Mesenchymal stem cell (in vitro differentiated cells and primary cell): ENCODE data around the gene RAD21L1.

Source experiments
- DNase-seq: peaks from one replicate; pipeline ENCODE4 v3.0.0-alpha.2; 2013
- H2AFZ ChIP-seq: one replicate; pipeline ENCODE4 v1.6.1; 2013; ENCODE audit warnings: low read depth, mild to moderate bottlenecking, control low read depth, inconsistent platforms, low read length, moderate library complexity
- H2AK5ac ChIP-seq: 2 replicates; pipeline ENCODE4 v1.6.1; 2013; ENCODE audit warnings: low read length, moderate library complexity, mild to moderate bottlenecking, inconsistent platforms; ENCODE audit not compliant: severe bottlenecking
- H2BK120ac ChIP-seq: one replicate; pipeline ENCODE4 v1.6.1; 2013; ENCODE audit warnings: low read depth, mild to moderate bottlenecking, inconsistent platforms, low read length, moderate library complexity
- H2BK12ac ChIP-seq, 2 experiments: one replicate each; pipeline ENCODE4 v1.6.1; 2013; ENCODE audit warnings: inconsistent platforms in 2 of 2, low read length in 2 of 2, mild to moderate bottlenecking in 2 of 2, moderate library complexity in 2 of 2, control low read depth in 1 of 2
- H2BK15ac ChIP-seq: one replicate; pipeline ENCODE4 v1.6.1; 2013; ENCODE audit warnings: mild to moderate bottlenecking, low read depth, inconsistent platforms; ENCODE audit not compliant: poor library complexity, severe bottlenecking
- H2BK5ac ChIP-seq: 2 replicates; pipeline ENCODE4 v1.6.1; 2013; ENCODE audit warnings: low read depth, mild to moderate bottlenecking, low read length, control low read depth, inconsistent platforms; ENCODE audit not compliant: poor library complexity, severe bottlenecking
- H3K14ac ChIP-seq, 2 experiments: one replicate each; pipeline ENCODE4 v1.6.1; 2013; ENCODE audit warnings: inconsistent platforms in 2 of 2, low read length in 2 of 2, control low read depth in 1 of 2, mild to moderate bottlenecking in 1 of 2, moderate library complexity in 1 of 2
- H3K18ac ChIP-seq, 2 experiments: one replicate each; pipeline ENCODE4 v1.6.1; 2013; ENCODE audit warnings: inconsistent platforms in 2 of 2, low read length in 2 of 2, control low read depth in 1 of 2, low read depth in 1 of 2, mild to moderate bottlenecking in 1 of 2
- H3K23ac ChIP-seq, 2 experiments: one replicate each; pipeline ENCODE4 v1.6.1; 2013; ENCODE audit warnings: inconsistent platforms in 2 of 2, low read length in 2 of 2, mild to moderate bottlenecking in 2 of 2, moderate library complexity in 2 of 2, control low read depth in 1 of 2
- H3K27ac ChIP-seq: 2 replicates; pipeline ENCODE4 v1.5.1; 2013; ENCODE audit warnings: mild to moderate bottlenecking, moderate library complexity, low read length, control low read depth, inconsistent platforms; ENCODE audit not compliant: poor library complexity, severe bottlenecking
- H3K27me3 ChIP-seq, 2 experiments: 2 replicates each; pipeline versions ENCODE4 v1.6.1 to v1.7.0; 2013; ENCODE audit warnings: low read length in 2 of 2, mild to moderate bottlenecking in 2 of 2, moderate library complexity in 2 of 2, control low read depth in 1 of 2, inconsistent platforms in 1 of 2; ENCODE audit not compliant: control insufficient read depth in 1 of 2, insufficient read depth in 1 of 2
- H3K36me3 ChIP-seq, 2 experiments: 2 replicates each; pipeline versions ENCODE4 v1.6.1 to v1.7.0; 2013; ENCODE audit warnings: low read length in 2 of 2, control low read depth in 1 of 2, inconsistent platforms in 1 of 2, low read depth in 1 of 2, mild to moderate bottlenecking in 1 of 2; ENCODE audit not compliant: insufficient read depth in 2 of 2, control insufficient read depth in 1 of 2
- H3K4ac ChIP-seq, 2 experiments: one replicate each; pipeline ENCODE4 v1.6.1; 2013; ENCODE audit warnings: inconsistent platforms in 2 of 2, low read length in 2 of 2, mild to moderate bottlenecking in 2 of 2, moderate library complexity in 2 of 2, control low read depth in 1 of 2, low read depth in 1 of 2
- H3K4me1 ChIP-seq: 2 replicates; pipeline ENCODE4 v1.6.1; 2013; ENCODE audit warnings: low read depth, low read length, control low read depth; ENCODE audit not compliant: control insufficient read depth, insufficient read depth
- H3K4me2 ChIP-seq: 2 replicates; pipeline ENCODE4 v1.6.1; 2013; ENCODE audit warnings: low read length, mild to moderate bottlenecking, inconsistent platforms; ENCODE audit not compliant: poor library complexity, severe bottlenecking
- H3K4me3 ChIP-seq, 2 experiments: 2 replicates each; pipeline versions ENCODE4 v1.5.1 to v1.7.0; 2013; ENCODE audit warnings: low read length in 2 of 2, mild to moderate bottlenecking in 2 of 2, control low read depth in 1 of 2, low read depth in 1 of 2; ENCODE audit not compliant: insufficient read depth in 1 of 2
- H3K79me1 ChIP-seq: replicated peaks from 2 replicates; pipeline ENCODE4 v1.6.1; 2013; ENCODE audit warnings: mild to moderate bottlenecking, control low read depth, low read length, inconsistent platforms; ENCODE audit not compliant: poor library complexity, severe bottlenecking
- H3K9ac ChIP-seq: 2 replicates; pipeline ENCODE4 v1.7.0; 2013; ENCODE audit warnings: mild to moderate bottlenecking, low read length, moderate library complexity
- H3K9me3 ChIP-seq: 2 replicates; pipeline ENCODE4 v1.7.0; 2013; ENCODE audit warnings: mild to moderate bottlenecking, low read length; ENCODE audit not compliant: control insufficient read depth
- H4K8ac ChIP-seq: one replicate; pipeline ENCODE4 v1.6.1; 2013; ENCODE audit warnings: inconsistent platforms, mild to moderate bottlenecking, low read length, moderate library complexity
- H4K91ac ChIP-seq: one replicate; pipeline ENCODE4 v1.6.1; 2013; ENCODE audit warnings: mild to moderate bottlenecking, low read length, inconsistent platforms
- WGBS: methylation state at CpG from one replicate; pipeline ENCODE4 v1.1.7; 2013; ENCODE audit warnings: mixed read lengths; 5-methylcytosine and 5-hydroxymethylcytosine counted together

Gene RAD21L1

DNA sequence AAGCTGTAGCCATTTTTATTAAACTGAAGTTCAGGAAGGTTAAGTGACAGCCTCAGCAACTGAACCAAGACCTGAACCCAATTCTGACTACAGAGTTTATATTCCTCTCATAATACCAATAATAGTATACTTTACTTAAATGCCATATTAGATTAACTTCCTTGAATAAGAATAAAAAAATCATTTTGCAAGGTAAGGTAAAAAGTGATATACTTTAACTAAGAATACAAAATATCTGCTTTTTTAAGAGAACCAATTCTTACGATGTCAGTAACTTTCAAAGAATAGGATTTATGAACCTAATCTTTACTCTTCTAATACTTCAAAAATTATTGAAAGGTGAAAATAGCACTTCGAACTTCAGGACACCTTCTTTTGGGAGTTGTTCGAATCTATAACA lies 3.7 kb downstream of the RAD21L1 start:
- Histone ChIP-seq H3K27me3 (peaks cover 0 to 53% of the 10 kb centered on the region in 2 experiments), H2BK12ac (no peak overlapping the region), H4K91ac (no peak overlapping the region), H3K4me1 (no peaks in the 10 kb centered on the region), H4K8ac (no peak overlapping the region), H3K14ac (no peak overlapping the region), H2BK120ac (no peak overlapping the region), H2AFZ (no peak overlapping the region), H3K9ac (no peak overlapping the region), H3K4ac (no peak overlapping the region), H3K79me1 (no peaks in the 10 kb centered on the region), H3K23ac (no peak overlapping the region), H2BK15ac (no peak overlapping the region), H3K9me3 (no peaks in the 10 kb centered on the region), H3K4me2 (no peak overlapping the region), H3K18ac (no peak overlapping the region), H3K4me3 (no peak overlapping the region), H2AK5ac (no peak overlapping the region), H3K36me3 (no peaks in the 10 kb centered on the region), H2BK5ac (no peak overlapping the region), H3K27ac (no peak overlapping the region)
- no peak for DNase-seq
- WGBS, result 85% methylated on average over 2 of the region's 3 CpGs

- Histone ChIP-seq H3K36me3 (no peaks in the 10 kb centered on the region), H3K23ac (no peak overlapping the region), H3K4me1 (no peaks in the 10 kb centered on the region), H3K27ac (no peak overlapping the region), H4K91ac (no peak overlapping the region), H3K18ac (no peak overlapping the region), H2BK12ac (no peak overlapping the region), H2BK120ac (no peak overlapping the region), H3K14ac (no peak overlapping the region), H3K4ac (no peak overlapping the region), H2BK15ac (no peak overlapping the region), H4K8ac (no peak overlapping the region), H3K9me3 (no peaks in the 10 kb centered on the region), H2AFZ (no peak overlapping the region), H3K4me2 (no peak overlapping the region), H3K9ac (no peak overlapping the region), H2AK5ac (no peak overlapping the region), H2BK5ac (no peak overlapping the region), H3K79me1 (no peaks in the 10 kb centered on the region), H3K27me3 (peaks cover 0 to 59% of the 10 kb centered on the region in 2 experiments), H3K4me3 (no peak overlapping the region)
- no peak for DNase-seq
- WGBS, result 100% methylated on average over 2 of the region's 3 CpGs
Observed at GRCh38 chr20:1232286-1233111, 6.7 kb downstream of the RAD21L1 start.

- H3K14ac ChIP-seq, result peak overlapping the region in 1 of 2 experiments; percentile 57
- peak overlapping the region; percentile 77 for H4K8ac ChIP-seq
- no peak overlapping the region for H3K9ac ChIP-seq
- no peak overlapping the region for H2BK5ac ChIP-seq
- DNase-seq, result no peak
- peak overlapping the region; percentile 80 for H2AK5ac ChIP-seq
- no peaks in the 10 kb centered on the region for H3K9me3 ChIP-seq
- H2BK12ac ChIP-seq, result peak overlapping the region; percentile 59 to 88
- H2AFZ ChIP-seq, result peak overlapping the region; percentile 42
- no peak overlapping the region for H3K23ac ChIP-seq
- peaks cover 6% of the 10 kb centered on the region for H3K4me1 ChIP-seq
- H3K79me1 ChIP-seq, result no peaks in the 10 kb centered on the region
- no peak overlapping the region for H3K27ac ChIP-seq
- WGBS, result 96% methylated on average over 1 of the region's 5 CpGs
- no peak overlapping the region for H3K4me2 ChIP-seq
- no peak overlapping the region for H3K4me3 ChIP-seq
- peaks cover 0 to 12% of the 10 kb centered on the region in 2 experiments for H3K27me3 ChIP-seq
- H2BK120ac ChIP-seq, result peak overlapping the region; percentile 61
- H3K18ac ChIP-seq, result peak overlapping the region in 1 of 2 experiments; percentile 34
- no peaks in the 10 kb centered on the region for H3K36me3 ChIP-seq
- H4K91ac ChIP-seq, result peak overlapping the region; percentile 86
- H3K4ac ChIP-seq, result peak overlapping the region in 1 of 2 experiments; percentile 64
- no peak overlapping the region for H2BK15ac ChIP-seq
Observed at GRCh38 chr20:1240549-1240948, 14.7 kb downstream of the RAD21L1 start.

GRCh38 chr20:1241456-1241855 lies 15.6 kb downstream of the RAD21L1 start:
- H4K91ac ChIP-seq, result no peak overlapping the region
- peak overlapping the region; percentile 69 for H4K8ac ChIP-seq
- H3K23ac ChIP-seq, result no peak overlapping the region
- H2BK120ac ChIP-seq, result peak overlapping the region; percentile 68
- H3K4me3 ChIP-seq, result no peak overlapping the region
- no peak overlapping the region for H3K14ac ChIP-seq
- H2AFZ ChIP-seq, result no peak overlapping the region
- H2BK5ac ChIP-seq, result no peak overlapping the region
- peak overlapping the region; percentile 45 to 96 for H2BK12ac ChIP-seq
- H3K27ac ChIP-seq, result no peak overlapping the region
- H3K4ac ChIP-seq, result peak overlapping the region; percentile 53 to 67
- no peaks in the 10 kb centered on the region for H3K36me3 ChIP-seq
- no peak overlapping the region for H3K4me2 ChIP-seq
- H3K27me3 ChIP-seq, result peaks cover 0 to 5% of the 10 kb centered on the region in 2 experiments
- H2AK5ac ChIP-seq, result peak overlapping the region; percentile 90
- peak overlapping the region in 1 of 2 experiments; percentile 59 for H3K18ac ChIP-seq
- DNase-seq, result no peak
- no peak overlapping the region for H3K9ac ChIP-seq
- peaks cover 6% of the 10 kb centered on the region for H3K4me1 ChIP-seq
- H3K9me3 ChIP-seq, result no peaks in the 10 kb centered on the region
- no peaks in the 10 kb centered on the region for H3K79me1 ChIP-seq
- no peak overlapping the region for H2BK15ac ChIP-seq
